22Rv1 (cell line): Measurements from ENCODE around the gene FAF1.

Source experiments
- ZFX ChIP-seq: fragments of 450-650 bp; IDR thresholded peaks from 2 replicates; pipeline ENCODE4 v1.6.1; 2017; ENCODE audit warnings: antibody characterized with exemption, borderline replicate concordance
- TF ChIP-seq, protein P1 (sequence below): fragments of 450-650 bp; IDR thresholded peaks from 2 replicates; pipeline ENCODE4 v1.5.1; 2017; ENCODE audit warnings: mild to moderate bottlenecking

DNA sequence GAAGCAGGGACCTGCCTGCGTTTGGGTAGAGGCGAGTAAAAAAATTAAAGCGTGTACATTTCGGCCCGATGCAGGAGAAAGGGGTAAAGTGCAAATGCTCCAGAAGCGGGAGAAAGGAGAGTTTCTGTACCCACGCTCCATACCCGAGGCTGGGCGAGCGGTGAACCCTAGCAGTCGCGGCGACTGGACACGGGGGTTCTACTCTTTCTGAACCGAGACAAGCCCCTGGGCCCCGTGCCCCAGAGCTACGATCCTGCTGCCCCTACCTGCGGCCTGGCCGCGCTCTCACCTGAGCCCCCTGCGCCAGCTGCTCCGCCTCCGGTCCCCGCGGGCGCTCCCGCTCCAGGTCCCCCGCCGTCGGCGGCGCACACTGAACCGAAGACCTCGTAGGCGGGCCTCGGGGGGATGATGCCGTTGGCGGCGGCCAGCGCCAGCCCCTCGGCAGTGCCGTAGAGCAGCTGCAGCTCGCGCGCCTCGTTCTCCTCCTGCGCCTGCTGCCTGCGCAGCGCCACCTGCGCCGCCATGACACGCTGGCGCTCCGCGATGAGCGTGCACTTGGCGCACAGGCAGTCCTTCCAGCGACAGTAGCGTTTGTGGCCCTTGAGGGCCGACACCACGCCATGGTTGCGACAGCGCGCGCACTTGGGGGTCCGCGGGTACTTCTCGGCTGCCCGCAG is 539.2 kb downstream of the FAF1 start:
- TF ChIP-seq, protein P1, sequence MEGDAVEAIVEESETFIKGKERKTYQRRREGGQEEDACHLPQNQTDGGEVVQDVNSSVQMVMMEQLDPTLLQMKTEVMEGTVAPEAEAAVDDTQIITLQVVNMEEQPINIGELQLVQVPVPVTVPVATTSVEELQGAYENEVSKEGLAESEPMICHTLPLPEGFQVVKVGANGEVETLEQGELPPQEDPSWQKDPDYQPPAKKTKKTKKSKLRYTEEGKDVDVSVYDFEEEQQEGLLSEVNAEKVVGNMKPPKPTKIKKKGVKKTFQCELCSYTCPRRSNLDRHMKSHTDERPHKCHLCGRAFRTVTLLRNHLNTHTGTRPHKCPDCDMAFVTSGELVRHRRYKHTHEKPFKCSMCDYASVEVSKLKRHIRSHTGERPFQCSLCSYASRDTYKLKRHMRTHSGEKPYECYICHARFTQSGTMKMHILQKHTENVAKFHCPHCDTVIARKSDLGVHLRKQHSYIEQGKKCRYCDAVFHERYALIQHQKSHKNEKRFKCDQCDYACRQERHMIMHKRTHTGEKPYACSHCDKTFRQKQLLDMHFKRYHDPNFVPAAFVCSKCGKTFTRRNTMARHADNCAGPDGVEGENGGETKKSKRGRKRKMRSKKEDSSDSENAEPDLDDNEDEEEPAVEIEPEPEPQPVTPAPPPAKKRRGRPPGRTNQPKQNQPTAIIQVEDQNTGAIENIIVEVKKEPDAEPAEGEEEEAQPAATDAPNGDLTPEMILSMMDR: no peak
- no peak for TF ChIP-seq ZFX
